Right lobe of liver (tissue), 4 donors: ENCODE results near the gene RAB11FIP3.

Experiments
- CTCF ChIP-seq, 4 donors: fragments of 200-600 bp in 3 of 4; fragments of 450-650 bp in 1 of 4; IDR thresholded peaks; one replicate each; pipeline versions ENCODE4 v1.5.1 to v1.8.0; 2016 to 2022; ENCODE audit warnings: antibody characterized with exemption in 4 of 4, mild to moderate bottlenecking in 2 of 4
- POLR2A ChIP-seq: fragments of 450-650 bp; IDR thresholded peaks from one replicate; pipeline ENCODE4 v1.6.1; 2017; ENCODE audit warnings: antibody characterized with exemption, mild to moderate bottlenecking
- donor health status: DM: no; HTN: no; CAD: no.
- donor health status: DM: no; HTN: no; CAD: no.
- donor health status: DM: no; HTN: yes; CAD: no.

- TF ChIP-seq CTCF (IDR thresholded peaks at IDR 0.05) (no peak), POLR2A (no peak)
Observed at GRCh38 chr16:411576-412265, 13.7 kb upstream of the RAB11FIP3 start.
